Measurements from ENCODE around the gene KDM6A. TPM values are rescaled to one million over a fixed set of nuclear protein-coding genes. Genes with fewer than 3 reads are reported as not detected.
"Not testable (repeated sequence)": the region's sequence is repeated elsewhere in the genome, so short reads cannot be mapped to it uniquely, and the experiment has no call there.

Gene KDM6A
- total RNA-seq, 1 donor from 2014 or later = 14.4 TPM

GRCh38 chrX:45035071-45035470 is 162.1 kb downstream of the KDM6A start:
- TF ChIP-seq, protein P1, sequence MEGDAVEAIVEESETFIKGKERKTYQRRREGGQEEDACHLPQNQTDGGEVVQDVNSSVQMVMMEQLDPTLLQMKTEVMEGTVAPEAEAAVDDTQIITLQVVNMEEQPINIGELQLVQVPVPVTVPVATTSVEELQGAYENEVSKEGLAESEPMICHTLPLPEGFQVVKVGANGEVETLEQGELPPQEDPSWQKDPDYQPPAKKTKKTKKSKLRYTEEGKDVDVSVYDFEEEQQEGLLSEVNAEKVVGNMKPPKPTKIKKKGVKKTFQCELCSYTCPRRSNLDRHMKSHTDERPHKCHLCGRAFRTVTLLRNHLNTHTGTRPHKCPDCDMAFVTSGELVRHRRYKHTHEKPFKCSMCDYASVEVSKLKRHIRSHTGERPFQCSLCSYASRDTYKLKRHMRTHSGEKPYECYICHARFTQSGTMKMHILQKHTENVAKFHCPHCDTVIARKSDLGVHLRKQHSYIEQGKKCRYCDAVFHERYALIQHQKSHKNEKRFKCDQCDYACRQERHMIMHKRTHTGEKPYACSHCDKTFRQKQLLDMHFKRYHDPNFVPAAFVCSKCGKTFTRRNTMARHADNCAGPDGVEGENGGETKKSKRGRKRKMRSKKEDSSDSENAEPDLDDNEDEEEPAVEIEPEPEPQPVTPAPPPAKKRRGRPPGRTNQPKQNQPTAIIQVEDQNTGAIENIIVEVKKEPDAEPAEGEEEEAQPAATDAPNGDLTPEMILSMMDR (IDR thresholded peaks at IDR 0.05) = no peak
- H3K9me3 Mint-ChIP-seq (ENCODE audit: low read depth) = peaks cover 6% of the 10 kb centered on the region
- H3K27me3 Mint-ChIP-seq (ENCODE audit: low read depth) = no peaks in the 10 kb centered on the region
- H3K36me3 Mint-ChIP-seq (ENCODE audit: low read depth) = no peaks in the 10 kb centered on the region
- H3K4me1 Mint-ChIP-seq (ENCODE audit: low read depth) = peaks cover 2% of the 10 kb centered on the region
- H3K4me3 Mint-ChIP-seq (ENCODE audit: unreplicated experiment) = no peak overlapping the region
- no peak overlapping the region for H3K27ac Mint-ChIP-seq (ENCODE audit: unreplicated experiment)
- no peak for DNase-seq (ENCODE audit: low spot score)

GRCh38 chrX:45036161-45036560 is 163.2 kb downstream of the KDM6A start:
- no peak for DNase-seq (ENCODE audit: low spot score)
- H3K4me1 Mint-ChIP-seq (ENCODE audit: low read depth) = peaks cover 2% of the 10 kb centered on the region
- TF ChIP-seq, protein P1 (IDR thresholded peaks at IDR 0.05) = no peak
- H3K36me3 Mint-ChIP-seq (ENCODE audit: low read depth) = no peaks in the 10 kb centered on the region
- H3K27me3 Mint-ChIP-seq (ENCODE audit: low read depth) = no peaks in the 10 kb centered on the region
- peaks cover 6% of the 10 kb centered on the region for H3K9me3 Mint-ChIP-seq (ENCODE audit: low read depth)
- H3K27ac Mint-ChIP-seq (ENCODE audit: unreplicated experiment) = no peak overlapping the region
- no peak overlapping the region for H3K4me3 Mint-ChIP-seq (ENCODE audit: unreplicated experiment)

DNA sequence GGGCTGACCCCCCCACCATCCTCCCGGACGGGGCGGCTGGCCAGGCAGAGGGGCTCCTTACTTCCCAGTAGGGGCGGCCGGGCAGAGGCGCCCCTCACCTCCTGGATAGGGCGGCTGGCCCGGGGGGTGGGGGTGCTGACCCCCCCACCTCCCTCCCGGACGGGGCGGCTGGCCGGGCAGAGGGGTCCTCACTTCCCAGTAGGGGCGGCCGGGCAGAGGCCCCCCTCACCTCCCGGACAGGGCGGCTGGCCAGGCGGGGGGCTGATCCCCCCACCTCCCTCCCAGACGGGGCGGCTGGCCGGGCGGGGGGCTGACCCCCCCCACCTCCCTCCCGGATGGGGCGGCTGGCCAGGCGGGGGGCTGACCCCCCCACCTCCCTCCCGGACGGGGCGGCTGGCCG is 167.1 kb downstream of the KDM6A start:
- H3K36me3 Mint-ChIP-seq (ENCODE audit: low read depth); DNase-seq (ENCODE audit: low spot score); H3K4me1 Mint-ChIP-seq (ENCODE audit: low read depth); H3K27ac Mint-ChIP-seq (ENCODE audit: unreplicated experiment); H3K9me3 Mint-ChIP-seq (ENCODE audit: low read depth); H3K4me3 Mint-ChIP-seq (ENCODE audit: unreplicated experiment); H3K27me3 Mint-ChIP-seq (ENCODE audit: low read depth): not testable (repeated sequence)

GRCh38 chrX:45046417-45046816 is 173.4 kb downstream of the KDM6A start:
- no peak overlapping the region for H3K4me3 Mint-ChIP-seq (ENCODE audit: unreplicated experiment)
- no peak for DNase-seq (ENCODE audit: low spot score)
- no peak overlapping the region for H3K27ac Mint-ChIP-seq (ENCODE audit: unreplicated experiment)
- no peaks in the 10 kb centered on the region for H3K36me3 Mint-ChIP-seq (ENCODE audit: low read depth)
- no peaks in the 10 kb centered on the region for H3K27me3 Mint-ChIP-seq (ENCODE audit: low read depth)
- H3K4me1 Mint-ChIP-seq (ENCODE audit: low read depth) = peaks cover 4% of the 10 kb centered on the region
- TF ChIP-seq, protein P1 (IDR thresholded peaks at IDR 0.05) = no peak
- H3K9me3 Mint-ChIP-seq (ENCODE audit: low read depth) = no peaks in the 10 kb centered on the region

- H3K9me3 Mint-ChIP-seq (ENCODE audit: low read depth) = no peaks in the 10 kb centered on the region
- H3K4me3 Mint-ChIP-seq (ENCODE audit: unreplicated experiment) = no peak overlapping the region
- H3K36me3 Mint-ChIP-seq (ENCODE audit: low read depth) = no peaks in the 10 kb centered on the region
- DNase-seq (ENCODE audit: low spot score) = no peak
- H3K27me3 Mint-ChIP-seq (ENCODE audit: low read depth) = no peaks in the 10 kb centered on the region
- H3K27ac Mint-ChIP-seq (ENCODE audit: unreplicated experiment) = no peak overlapping the region
- peaks cover 4% of the 10 kb centered on the region for H3K4me1 Mint-ChIP-seq (ENCODE audit: low read depth)
- TF ChIP-seq, protein P1 (IDR thresholded peaks at IDR 0.05) = no peak
These were observed 177.6 kb downstream of the KDM6A start for GRCh38 chrX:45050558-45050957.

DNA sequence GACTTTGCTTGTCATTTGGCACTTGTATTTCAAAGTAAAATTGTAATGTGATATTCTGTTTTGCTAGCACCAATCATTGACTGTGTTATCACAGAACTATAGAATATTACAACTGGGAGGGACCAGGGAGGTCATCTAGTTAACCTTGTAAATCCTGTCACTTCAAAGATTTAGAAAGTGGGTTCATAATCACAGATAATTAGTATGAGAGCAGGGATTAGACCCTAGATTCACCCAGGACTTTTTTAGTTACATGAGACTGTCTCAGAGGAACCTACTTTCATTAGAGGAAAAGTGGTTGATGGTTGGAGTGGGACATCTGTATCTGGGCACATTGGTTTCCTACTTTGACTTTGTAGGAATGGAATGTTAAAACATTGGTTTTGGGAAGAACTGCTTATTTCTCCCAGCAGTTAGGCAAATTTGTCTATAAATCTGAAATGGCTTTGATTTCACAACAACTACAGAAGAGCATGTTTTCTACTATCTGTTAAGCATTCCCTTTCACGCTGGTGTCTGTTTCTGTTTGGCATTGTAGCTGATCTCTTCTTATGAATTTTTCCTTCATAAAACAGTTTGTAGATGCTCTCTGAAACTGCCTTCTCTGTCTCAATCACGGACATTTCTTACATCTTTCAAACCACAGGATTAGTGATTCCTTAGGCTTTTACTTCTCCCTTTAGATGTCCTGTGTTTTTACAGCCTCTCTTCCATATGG is 183.6 kb downstream of the KDM6A start:
- no peak for DNase-seq (ENCODE audit: low spot score)
- H3K27ac Mint-ChIP-seq (ENCODE audit: unreplicated experiment) = no peak overlapping the region
- no peaks in the 10 kb centered on the region for H3K4me1 Mint-ChIP-seq (ENCODE audit: low read depth)
- H3K9me3 Mint-ChIP-seq (ENCODE audit: low read depth) = no peaks in the 10 kb centered on the region
- no peak overlapping the region for H3K4me3 Mint-ChIP-seq (ENCODE audit: unreplicated experiment)
- H3K27me3 Mint-ChIP-seq (ENCODE audit: low read depth) = no peaks in the 10 kb centered on the region
- TF ChIP-seq, protein P1 (IDR thresholded peaks at IDR 0.05) = no peak
- H3K36me3 Mint-ChIP-seq (ENCODE audit: low read depth) = no peaks in the 10 kb centered on the region

DNA sequence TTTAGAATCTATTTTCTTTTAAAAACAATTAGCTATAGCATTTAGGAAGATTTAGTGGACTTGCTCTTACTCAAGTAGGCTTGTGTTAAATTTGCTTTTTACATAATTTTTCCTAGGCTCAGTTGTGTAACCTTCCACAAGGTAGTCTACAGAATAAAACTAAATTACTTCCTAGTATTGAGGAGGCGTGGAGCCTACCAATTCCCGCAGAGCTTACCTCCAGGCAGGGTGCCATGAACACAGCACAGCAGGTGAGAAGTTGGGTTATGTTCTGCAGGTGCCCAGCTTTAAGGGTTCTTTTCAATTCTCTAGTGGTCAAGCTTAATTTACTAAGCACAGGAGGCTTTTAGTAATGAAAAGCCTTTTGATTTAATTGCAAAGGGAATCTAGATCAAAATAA is 186.9 kb downstream of the KDM6A start:
- not testable (repeated sequence) for H3K27me3 Mint-ChIP-seq (ENCODE audit: low read depth); H3K27ac Mint-ChIP-seq (ENCODE audit: unreplicated experiment); H3K4me1 Mint-ChIP-seq (ENCODE audit: low read depth); DNase-seq (ENCODE audit: low spot score); H3K4me3 Mint-ChIP-seq (ENCODE audit: unreplicated experiment); H3K9me3 Mint-ChIP-seq (ENCODE audit: low read depth); H3K36me3 Mint-ChIP-seq (ENCODE audit: low read depth)

All from chondrocyte (in vitro differentiated cells).